HG02623 (cell line): ENCODE measurements around the gene CDA.
"Not testable (repeated sequence)": the region's sequence is repeated elsewhere in the genome, so short reads cannot be mapped to it uniquely, and the experiment has no call there.

Experiments
- ATAC-seq: cut with Tn5 transposase; IDR thresholded peaks from one replicate; pipeline ENCODE4 v1.9.1; 2021; ENCODE audit warnings: moderate library complexity; ENCODE audit not compliant: unreplicated experiment

Gene CDA

GRCh38 chr1:20586953-20587660, 1.8 kb upstream of the CDA start:
- no peak for ATAC-seq

- no peak for ATAC-seq
Observed at GRCh38 chr1:20587661-20588053, 1.2 kb upstream of the CDA start.

DNA sequence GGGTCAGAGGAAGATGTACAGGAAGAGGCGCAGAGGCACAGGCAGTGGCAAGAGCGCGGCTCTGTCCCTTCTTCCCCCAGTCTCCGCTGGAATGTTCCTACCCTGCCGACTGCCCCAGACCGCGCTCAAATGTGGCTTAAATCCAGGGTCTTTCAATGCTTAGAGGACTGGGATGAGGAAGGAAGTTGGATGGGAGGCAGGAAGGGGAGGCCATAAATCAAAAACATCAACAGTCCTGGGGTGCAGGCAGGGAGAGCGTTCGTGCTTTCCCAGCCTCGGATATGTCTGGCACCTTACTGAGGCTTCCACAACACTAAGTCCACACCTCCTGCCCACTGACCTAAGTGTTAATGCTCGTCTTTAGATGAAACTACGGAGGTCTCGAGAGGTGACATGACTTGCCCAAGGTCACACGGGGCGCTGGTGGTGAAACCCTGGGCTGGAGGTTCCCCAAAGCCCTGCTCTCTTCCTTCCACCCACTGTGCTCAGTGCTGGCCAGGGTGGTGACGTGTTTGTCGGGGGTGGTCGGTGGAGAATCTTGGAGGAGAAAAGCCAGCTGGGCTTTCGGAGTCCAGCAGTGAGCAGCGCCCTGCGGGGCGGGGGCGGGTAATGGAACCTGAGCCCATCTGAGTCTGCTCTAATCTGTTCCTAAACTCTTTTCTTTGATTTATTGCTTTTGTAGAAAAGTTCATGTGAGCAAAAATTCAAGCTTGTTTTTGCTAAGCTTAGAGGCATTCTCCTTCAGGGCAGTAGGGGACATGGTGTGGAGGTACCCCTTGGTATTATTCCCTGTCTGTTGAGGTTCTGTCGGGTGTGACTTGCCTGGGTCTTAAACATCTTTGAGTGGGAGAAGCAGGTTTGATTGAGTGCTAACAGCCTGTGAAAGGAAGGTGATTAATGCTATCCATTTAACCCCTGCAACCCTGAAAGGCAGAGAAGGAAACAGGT, 708 bp downstream of the CDA start:
- no peak for ATAC-seq

- ATAC-seq: no peak
Observed at GRCh38 chr1:20590306-20590777, 1.4 kb downstream of the CDA start.

DNA sequence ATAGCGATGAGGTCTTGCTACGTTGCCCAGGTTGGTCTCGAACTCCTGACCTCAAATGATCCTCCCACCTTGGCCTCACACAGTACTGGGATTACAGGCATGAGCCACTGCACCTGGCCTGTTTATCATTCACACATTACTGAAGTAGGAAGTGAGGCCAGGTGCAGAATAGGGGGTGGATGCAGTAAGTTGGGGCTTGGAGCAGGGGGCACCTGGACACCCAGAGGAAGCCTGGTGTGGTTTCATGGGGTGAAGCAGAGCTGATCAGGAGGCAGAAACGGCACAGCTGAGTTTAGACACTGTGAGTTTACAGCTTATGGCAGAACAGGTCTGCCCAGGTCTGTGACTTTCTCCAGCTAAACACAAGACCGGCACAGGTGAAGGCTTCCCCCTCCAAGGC, 4.9 kb downstream of the CDA start:
- no peak for ATAC-seq

- ATAC-seq: no peak
Observed at GRCh38 chr1:20594746-20595145, 5.8 kb downstream of the CDA start.

DNA sequence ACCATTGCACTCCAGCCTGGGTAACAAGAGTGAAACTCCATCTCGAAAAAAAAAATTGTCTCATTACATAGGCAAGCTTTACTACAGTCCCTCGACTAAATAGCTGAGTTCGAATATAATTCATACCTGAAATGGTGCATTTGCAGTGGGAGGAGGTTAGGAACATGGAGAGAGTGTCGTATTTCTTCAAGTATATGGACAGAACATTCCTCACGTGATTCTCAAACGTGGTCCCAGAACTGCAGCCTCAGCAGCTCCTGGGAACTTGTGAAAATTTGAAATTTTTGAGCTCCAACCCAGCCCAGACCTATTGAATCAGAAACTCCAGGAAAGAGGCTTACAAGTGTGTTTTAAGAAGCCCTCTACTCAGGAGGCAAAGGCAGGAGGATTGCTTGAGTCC, 7.2 kb downstream of the CDA start:
- ATAC-seq: no peak

GRCh38 chr1:20597650-20598049, 8.8 kb downstream of the CDA start:
- no peak for ATAC-seq

GRCh38 chr1:20600156-20600555, 11.3 kb downstream of the CDA start:
- ATAC-seq: no peak

- ATAC-seq: no peak
Observed at GRCh38 chr1:20601129-20601825, 12.4 kb downstream of the CDA start.

DNA sequence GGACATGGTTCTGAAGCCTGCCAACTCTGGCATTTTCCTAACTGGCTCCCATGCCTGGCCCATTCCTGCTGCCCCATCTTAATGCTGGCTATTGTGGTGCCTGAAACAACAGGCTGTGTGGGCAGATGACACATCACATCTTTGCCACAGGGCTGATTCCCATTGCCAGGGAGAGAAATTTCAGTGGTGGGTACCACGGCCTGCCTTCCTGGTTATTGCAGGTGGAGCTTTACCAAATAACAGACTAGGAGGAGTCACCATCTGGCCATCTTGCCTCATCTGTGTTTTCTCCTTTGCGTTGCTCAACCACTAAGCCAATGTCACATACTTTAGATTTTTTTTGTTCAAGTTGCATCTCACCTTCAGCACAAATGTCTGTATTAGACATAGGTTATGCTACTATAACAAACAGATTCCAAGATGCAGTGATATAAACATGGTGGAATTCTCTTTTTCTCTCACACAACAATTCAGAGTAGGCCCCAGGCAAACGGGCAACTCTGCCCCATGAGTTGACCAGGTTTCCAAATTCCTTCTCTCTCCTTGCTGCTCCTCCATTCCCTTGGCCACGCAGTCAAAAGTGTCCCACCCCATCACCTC, 14.1 kb downstream of the CDA start:
- no peak for ATAC-seq

GRCh38 chr1:20603504-20604464, 14.9 kb downstream of the CDA start:
- no peak for ATAC-seq

GRCh38 chr1:20604678-20605077, 15.8 kb downstream of the CDA start:
- no peak for ATAC-seq

DNA sequence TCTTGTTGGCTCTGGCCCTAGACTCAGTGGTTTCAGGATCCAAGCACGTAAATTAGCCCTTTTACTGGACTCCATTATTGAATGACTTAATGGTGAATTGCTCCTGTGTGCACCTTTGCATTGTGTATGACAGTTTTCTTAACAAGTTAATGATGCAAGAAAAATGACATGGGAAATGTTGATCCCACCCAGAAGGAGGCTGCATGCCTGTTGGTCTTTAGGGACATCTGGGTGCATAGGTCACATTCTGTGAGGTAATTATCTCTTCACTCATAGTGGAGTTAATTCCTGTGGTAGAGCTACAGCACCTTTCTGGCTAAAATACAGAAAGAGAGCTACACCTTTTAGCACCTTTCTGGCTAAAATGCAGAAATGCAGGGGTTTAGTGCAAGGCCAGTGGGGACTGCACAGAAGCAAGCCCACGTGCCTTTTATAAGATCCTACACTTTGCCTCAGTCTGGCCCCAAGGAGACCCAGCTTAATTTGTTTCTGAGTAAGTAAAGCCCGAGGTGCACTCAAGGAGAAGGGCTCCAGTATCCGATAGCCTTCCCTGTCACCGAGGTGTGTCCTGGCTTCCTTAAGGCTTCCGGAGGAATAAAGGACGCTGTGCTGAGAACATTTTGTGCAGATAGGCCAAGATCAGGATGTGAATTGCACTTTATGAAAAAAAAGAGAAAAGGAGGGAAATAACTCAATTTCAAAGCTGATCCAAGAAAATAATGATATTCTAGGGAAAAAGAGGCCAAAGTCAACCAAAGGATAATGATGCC, 18.1 kb downstream of the CDA start:
- ATAC-seq: not testable (repeated sequence)

GRCh38 chr1:20609541-20609940, 20.6 kb downstream of the CDA start:
- ATAC-seq: no peak

- no peak for ATAC-seq
Observed at GRCh38 chr1:20610970-20611369, 22.1 kb downstream of the CDA start.

- no peak for ATAC-seq
Observed at GRCh38 chr1:20611652-20612051, 22.8 kb downstream of the CDA start.

DNA sequence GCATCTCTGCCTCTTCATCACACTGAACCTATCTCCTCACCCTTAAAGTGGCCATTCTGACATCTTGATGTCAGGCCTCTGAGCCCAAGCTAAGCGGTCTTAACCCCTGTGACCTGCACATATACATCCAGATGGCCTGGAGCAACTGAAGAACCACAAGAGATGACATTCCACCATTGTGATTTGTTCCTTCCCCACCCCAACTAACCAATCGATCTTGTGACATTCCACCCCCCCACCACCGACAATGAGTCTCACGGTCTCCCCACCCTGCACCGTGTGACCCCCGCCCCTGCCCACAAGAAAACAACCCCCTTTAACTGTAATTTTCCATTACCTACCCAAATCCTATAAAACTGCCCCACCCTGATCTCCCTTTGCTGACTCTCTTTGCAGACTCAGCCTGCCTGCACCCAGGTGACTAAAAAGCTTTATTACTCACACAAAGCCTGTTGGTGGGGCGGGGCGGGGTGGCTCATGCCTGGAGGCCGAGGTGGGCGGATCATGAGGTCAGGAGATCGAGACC, 23.4 kb downstream of the CDA start:
- ATAC-seq: no peak

GRCh38 chr1:20614131-20614579, 25.3 kb downstream of the CDA start:
- no peak for ATAC-seq
